GM12874 (cell line): ENCODE results near the gene MINK1.

Experiments used
- TF ChIP-seq, protein P1 (sequence below): IDR thresholded peaks from 2 replicates; pipeline ENCODE4 v1.5.1; 2011; ENCODE audit warnings: low read depth, mild to moderate bottlenecking, control low read depth, low read length, moderate library complexity; ENCODE audit not compliant: insufficient read depth

MINK1 gene

DNA sequence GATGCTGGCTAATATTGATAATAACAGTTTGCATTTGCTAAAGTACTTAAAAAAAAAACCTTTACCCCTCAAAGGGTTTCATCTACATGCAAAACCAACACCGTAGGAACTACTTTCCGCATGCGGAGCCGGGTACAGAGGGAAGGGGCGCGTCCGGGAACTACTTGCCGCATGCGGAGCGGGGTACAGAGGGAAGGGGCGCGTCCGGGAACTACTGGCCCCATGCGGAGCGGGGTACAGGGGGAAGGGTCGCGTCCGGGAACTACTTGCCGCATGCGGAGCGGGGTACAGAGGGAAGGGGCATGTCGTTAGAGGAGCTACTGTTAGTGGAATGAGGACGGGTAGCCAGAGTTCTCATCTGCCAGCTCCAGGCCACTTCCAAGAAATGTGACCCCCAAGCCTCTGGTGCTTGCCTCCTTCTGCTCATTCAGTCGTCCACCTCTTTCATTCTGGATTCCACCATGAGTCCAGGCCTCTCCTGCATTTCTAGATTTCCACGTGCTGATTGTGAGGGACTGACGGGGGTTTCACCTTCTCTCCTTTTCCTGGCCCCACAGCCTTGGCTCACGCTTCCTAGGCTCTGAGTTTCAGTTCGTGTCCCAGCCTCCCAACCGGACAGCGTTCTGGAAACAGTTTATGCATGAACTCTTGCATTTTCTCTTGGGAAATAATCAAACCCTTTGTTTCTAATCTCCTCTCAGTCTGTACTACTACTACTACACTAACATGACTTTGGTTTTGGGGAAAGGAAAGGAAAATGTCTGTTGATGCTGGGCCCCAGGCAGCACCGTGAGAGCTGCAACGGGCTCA, 26.9 kb downstream of the MINK1 start:
- TF ChIP-seq, protein P1, sequence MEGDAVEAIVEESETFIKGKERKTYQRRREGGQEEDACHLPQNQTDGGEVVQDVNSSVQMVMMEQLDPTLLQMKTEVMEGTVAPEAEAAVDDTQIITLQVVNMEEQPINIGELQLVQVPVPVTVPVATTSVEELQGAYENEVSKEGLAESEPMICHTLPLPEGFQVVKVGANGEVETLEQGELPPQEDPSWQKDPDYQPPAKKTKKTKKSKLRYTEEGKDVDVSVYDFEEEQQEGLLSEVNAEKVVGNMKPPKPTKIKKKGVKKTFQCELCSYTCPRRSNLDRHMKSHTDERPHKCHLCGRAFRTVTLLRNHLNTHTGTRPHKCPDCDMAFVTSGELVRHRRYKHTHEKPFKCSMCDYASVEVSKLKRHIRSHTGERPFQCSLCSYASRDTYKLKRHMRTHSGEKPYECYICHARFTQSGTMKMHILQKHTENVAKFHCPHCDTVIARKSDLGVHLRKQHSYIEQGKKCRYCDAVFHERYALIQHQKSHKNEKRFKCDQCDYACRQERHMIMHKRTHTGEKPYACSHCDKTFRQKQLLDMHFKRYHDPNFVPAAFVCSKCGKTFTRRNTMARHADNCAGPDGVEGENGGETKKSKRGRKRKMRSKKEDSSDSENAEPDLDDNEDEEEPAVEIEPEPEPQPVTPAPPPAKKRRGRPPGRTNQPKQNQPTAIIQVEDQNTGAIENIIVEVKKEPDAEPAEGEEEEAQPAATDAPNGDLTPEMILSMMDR: no peak

DNA sequence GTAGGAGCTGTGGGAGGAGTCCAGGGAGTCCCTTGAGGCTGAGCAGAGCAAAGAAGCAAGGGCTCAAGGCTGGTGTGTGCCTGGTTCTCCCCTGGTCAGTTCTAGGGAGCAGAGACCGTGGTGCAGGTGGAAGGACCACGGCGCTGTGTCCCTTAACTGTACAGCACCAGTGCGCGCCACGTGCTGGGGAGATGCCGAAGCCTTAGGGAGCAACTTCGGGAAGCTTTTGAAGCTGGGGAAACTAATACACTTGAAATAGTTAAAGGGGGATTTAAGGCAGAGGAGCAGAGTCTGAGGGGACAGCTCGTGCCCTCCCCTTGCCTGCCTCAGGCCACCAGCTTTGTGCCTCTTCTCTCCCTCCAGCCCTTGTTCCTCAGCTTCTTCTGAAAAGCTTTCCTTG, 27.5 kb downstream of the MINK1 start:
- TF ChIP-seq, protein P1: no peak

GRCh38 chr17:4861052-4861451, 27.9 kb downstream of the MINK1 start:
- TF ChIP-seq, protein P1: no peak

GRCh38 chr17:4862720-4863119, 29.6 kb downstream of the MINK1 start:
- TF ChIP-seq, protein P1: no peak

DNA sequence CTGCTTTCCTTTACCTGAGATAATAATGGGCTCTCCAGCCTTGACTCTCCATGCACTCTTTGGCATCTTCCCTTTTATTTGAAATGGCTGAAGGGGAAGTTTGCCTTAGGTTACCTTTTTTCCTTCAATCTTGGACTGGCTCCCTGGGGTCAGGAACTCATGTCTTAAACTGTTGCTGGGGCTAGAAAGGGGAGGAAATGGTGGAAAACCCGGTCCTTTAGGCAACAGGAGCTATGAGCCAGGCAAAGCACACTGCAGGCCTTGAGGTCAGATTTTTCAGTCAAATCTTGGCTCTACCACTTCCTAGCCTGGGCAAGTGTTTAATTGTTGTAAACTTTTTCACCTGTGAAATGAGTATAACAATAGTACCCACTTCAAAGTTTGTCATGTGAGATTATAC, 30.2 kb downstream of the MINK1 start:
- TF ChIP-seq, protein P1: no peak

- TF ChIP-seq, protein P1: no peak
Observed at GRCh38 chr17:4870855-4871254, 37.7 kb downstream of the MINK1 start.

GRCh38 chr17:4872786-4873185, 39.6 kb downstream of the MINK1 start:
- TF ChIP-seq, protein P1: no peak
